ENCODE data around the gene C1R.

DNA sequence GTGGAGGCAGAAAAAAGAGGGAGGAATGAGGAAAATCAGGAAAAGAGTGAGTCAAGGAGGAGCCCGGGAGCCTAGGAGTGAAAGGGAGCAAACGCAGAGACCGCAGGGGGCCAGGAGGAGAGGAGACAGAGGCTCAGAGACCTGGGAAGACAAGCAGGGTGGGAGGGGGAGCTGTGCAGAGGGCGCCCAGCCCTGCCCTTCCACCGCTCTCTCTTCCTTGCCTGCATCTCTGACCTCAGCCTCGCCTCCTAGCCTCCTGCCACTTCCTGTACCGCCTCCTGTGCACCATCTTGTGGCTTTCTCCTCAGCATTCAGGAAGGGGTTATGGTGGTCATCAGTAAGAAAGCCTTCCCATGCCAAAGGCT lies 39.2 kb upstream of the C1R start:
- TF ChIP-seq EZH2 (IDR thresholded peaks at IDR 0.05), result no peak
- TF ChIP-seq, protein P1, sequence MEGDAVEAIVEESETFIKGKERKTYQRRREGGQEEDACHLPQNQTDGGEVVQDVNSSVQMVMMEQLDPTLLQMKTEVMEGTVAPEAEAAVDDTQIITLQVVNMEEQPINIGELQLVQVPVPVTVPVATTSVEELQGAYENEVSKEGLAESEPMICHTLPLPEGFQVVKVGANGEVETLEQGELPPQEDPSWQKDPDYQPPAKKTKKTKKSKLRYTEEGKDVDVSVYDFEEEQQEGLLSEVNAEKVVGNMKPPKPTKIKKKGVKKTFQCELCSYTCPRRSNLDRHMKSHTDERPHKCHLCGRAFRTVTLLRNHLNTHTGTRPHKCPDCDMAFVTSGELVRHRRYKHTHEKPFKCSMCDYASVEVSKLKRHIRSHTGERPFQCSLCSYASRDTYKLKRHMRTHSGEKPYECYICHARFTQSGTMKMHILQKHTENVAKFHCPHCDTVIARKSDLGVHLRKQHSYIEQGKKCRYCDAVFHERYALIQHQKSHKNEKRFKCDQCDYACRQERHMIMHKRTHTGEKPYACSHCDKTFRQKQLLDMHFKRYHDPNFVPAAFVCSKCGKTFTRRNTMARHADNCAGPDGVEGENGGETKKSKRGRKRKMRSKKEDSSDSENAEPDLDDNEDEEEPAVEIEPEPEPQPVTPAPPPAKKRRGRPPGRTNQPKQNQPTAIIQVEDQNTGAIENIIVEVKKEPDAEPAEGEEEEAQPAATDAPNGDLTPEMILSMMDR (IDR thresholded peaks at IDR 0.05), result no peak

All from neural progenitor cell (in vitro differentiated cells).